Measurements from ENCODE around the gene CEP83.
"Not testable (repeated sequence)": the region's sequence is repeated elsewhere in the genome, so short reads cannot be mapped to it uniquely, and the experiment has no call there.

Gene CEP83

GRCh38 chr12:94318181-94318580, 141.5 kb downstream of the CEP83 start:
- DNase-seq (ENCODE audit: low read depth in 2 of 2) = no peak
- no peak for TF ChIP-seq CTCF (IDR thresholded peaks at IDR 0.05; ENCODE audit: low read depth, low read length)
- H3K4me3 ChIP-seq (replicated peaks in 1 of 2; ENCODE audit: low read depth in 2 of 2, low read length in 2 of 2) = no peak overlapping the region

GRCh38 chr12:94316600-94316999, 143.1 kb downstream of the CEP83 start:
- not testable (repeated sequence) for H3K4me3 ChIP-seq (replicated peaks in 1 of 2; ENCODE audit: low read depth in 2 of 2, low read length in 2 of 2); DNase-seq (ENCODE audit: low read depth in 2 of 2)

GRCh38 chr12:94312378-94312777, 147.3 kb downstream of the CEP83 start:
- no peak for DNase-seq (ENCODE audit: low read depth in 2 of 2)
- TF ChIP-seq CTCF (IDR thresholded peaks at IDR 0.05; ENCODE audit: low read depth, low read length) = no peak
- no peak overlapping the region for H3K4me3 ChIP-seq (replicated peaks in 1 of 2; ENCODE audit: low read depth in 2 of 2, low read length in 2 of 2)

- TF ChIP-seq CTCF (IDR thresholded peaks at IDR 0.05; ENCODE audit: low read depth, low read length) = no peak
Measured at GRCh38 chr12:94309373-94309772, 150.3 kb downstream of the CEP83 start.

GRCh38 chr12:94308612-94309011, 151.1 kb downstream of the CEP83 start:
- no peak overlapping the region for H3K4me3 ChIP-seq (replicated peaks in 1 of 2; ENCODE audit: low read depth in 2 of 2, low read length in 2 of 2)
- peak; percentile 26 to 34 for DNase-seq (ENCODE audit: low read depth in 2 of 2)
- TF ChIP-seq CTCF (IDR thresholded peaks at IDR 0.05; ENCODE audit: low read depth, low read length) = no peak

More at GRCh38 chr12:94309373-94309772, 150.3 kb downstream of the CEP83 start:
- H3K4me3 ChIP-seq (replicated peaks in 1 of 2; ENCODE audit: low read depth in 2 of 2, low read length in 2 of 2) = no peak overlapping the region
- DNase-seq (ENCODE audit: low read depth in 2 of 2) = no peak

- TF ChIP-seq CTCF (IDR thresholded peaks at IDR 0.05; ENCODE audit: low read depth, low read length) = no peak
- no peak overlapping the region for H3K4me3 ChIP-seq (replicated peaks in 1 of 2; ENCODE audit: low read depth in 2 of 2, low read length in 2 of 2)
- DNase-seq (ENCODE audit: low read depth in 2 of 2) = peak; percentile 17 to 34
Measured at GRCh38 chr12:94305130-94305957, 154.3 kb downstream of the CEP83 start.

- H3K4me3 ChIP-seq (replicated peaks in 1 of 2; ENCODE audit: low read depth in 2 of 2, low read length in 2 of 2) = no peak overlapping the region
- peak; percentile 35 to 36 for DNase-seq (ENCODE audit: low read depth in 2 of 2)
- TF ChIP-seq CTCF (IDR thresholded peaks at IDR 0.05; ENCODE audit: low read depth, low read length) = no peak
Measured at GRCh38 chr12:94304566-94305061, 155.1 kb downstream of the CEP83 start.

Measured in cardiac fibroblast (primary cell).